Endodermal cell (in vitro differentiated cells): Measurements from ENCODE around the gene SGCE. TPM values are rescaled to one million over a fixed set of nuclear protein-coding genes. Genes with fewer than 3 reads are reported as not detected.

Experiments used
- DNase-seq: peaks from one replicate; pipeline ENCODE4 v3.0.0-alpha.2; 2017
- H3K27ac ChIP-seq: 2 replicates; pipeline ENCODE4 v1.5.1; 2013; ENCODE audit warnings: mild to moderate bottlenecking, low read depth, low read length, moderate library complexity
- H3K27me3 ChIP-seq: 2 replicates; pipeline ENCODE4 v1.6.1; 2013; ENCODE audit warnings: mild to moderate bottlenecking, low read length, moderate library complexity; ENCODE audit not compliant: insufficient read depth, control insufficient read depth, poor library complexity, severe bottlenecking
- H3K36me3 ChIP-seq: 2 replicates; pipeline ENCODE4 v1.7.0; 2013; ENCODE audit warnings: mild to moderate bottlenecking, low read length, moderate library complexity; ENCODE audit not compliant: control insufficient read depth, insufficient read depth
- H3K4me1 ChIP-seq: one replicate; pipeline ENCODE4 v1.7.0; 2013; ENCODE audit warnings: low read length; ENCODE audit not compliant: control insufficient read depth, insufficient read depth
- H3K4me3 ChIP-seq: 2 replicates; pipeline ENCODE4 v1.5.1; 2013; ENCODE audit warnings: mild to moderate bottlenecking, low read length, moderate library complexity
- H3K9ac ChIP-seq: 2 replicates; pipeline ENCODE4 v1.6.1; 2013; ENCODE audit warnings: mild to moderate bottlenecking, low read length, moderate library complexity; ENCODE audit not compliant: poor library complexity, severe bottlenecking; ENCODE audit errors: extremely low read depth
- H3K9me3 ChIP-seq: 2 replicates; pipeline ENCODE4 v1.6.1; 2013; ENCODE audit warnings: mild to moderate bottlenecking, low read length, moderate library complexity; ENCODE audit not compliant: control insufficient read depth
- H3K27ac Mint-ChIP-seq: 2 replicates; pipeline ENCODE4 v1.8.0; 2020; ENCODE audit warnings: mixed read lengths
- H3K27me3 Mint-ChIP-seq: 2 replicates; pipeline ENCODE4 v1.8.0; 2021; ENCODE audit warnings: mild to moderate bottlenecking, mixed read lengths; ENCODE audit not compliant: insufficient read depth
- H3K36me3 Mint-ChIP-seq: 2 replicates; pipeline ENCODE4 v1.8.0; 2020; ENCODE audit warnings: low read depth, mixed read lengths
- H3K4me1 Mint-ChIP-seq: 2 replicates; pipeline ENCODE4 v1.8.0; 2020; ENCODE audit warnings: mixed read lengths
- H3K4me3 Mint-ChIP-seq: 2 replicates; pipeline ENCODE4 v1.8.0; 2020; ENCODE audit warnings: mild to moderate bottlenecking, moderate library complexity, mixed read lengths
- H3K9me3 Mint-ChIP-seq: 2 replicates; pipeline ENCODE4 v1.8.0; 2020; ENCODE audit warnings: mild to moderate bottlenecking, mixed read lengths
- CTCF ChIP-seq: fragments of 200-600 bp; sonication (generic); conservative IDR thresholded peaks from 2 replicates; pipeline ENCODE4 v1.5.0; 2021; ENCODE audit warnings: antibody characterized with exemption, mild to moderate bottlenecking
- WGBS, 2 experiments: methylation state at CpG; one replicate each; pipeline versions ENCODE4 v1.1.5 to v1.1.7; 2013; ENCODE audit warnings: missing lambda C conversion rate in 2 of 2, mixed read lengths in 1 of 2; ENCODE audit not compliant: insufficient coverage in 1 of 2, insufficient read length in 1 of 2; 5-methylcytosine and 5-hydroxymethylcytosine counted together
- total RNA-seq, 2 donors: library from RNA; stranded (reverse); fragmentation: NEBNext Ultra II Directional in 1 of 2; extraction: Animal tissue kit (Norgen Biotek cat#: 25700) in 1 of 2; gene quantifications; 2 replicates in 1 of 2; 3 replicates in 1 of 2; pipeline ENCODE4 v1.2.1, GENCODE V29; 2021

The SGCE gene
- total RNA-seq, 2 donors from 2014 or later: 40.9 to 45.9 TPM

- DNase-seq: no peak
- H3K27ac Mint-ChIP-seq: no peak overlapping the region
- H3K9ac ChIP-seq: no peak overlapping the region
- peaks cover 43% of the 10 kb centered on the region for H3K36me3 Mint-ChIP-seq
- peaks cover 33% of the 10 kb centered on the region for H3K36me3 ChIP-seq
- H3K9me3 ChIP-seq: peaks cover 22% of the 10 kb centered on the region
- H3K4me1 ChIP-seq: no peaks in the 10 kb centered on the region
- no peak overlapping the region for H3K4me3 Mint-ChIP-seq
- WGBS, 2 experiments: 89 to 100% methylated on average over 1 to 2 of the region's 2 CpGs
- no peak overlapping the region for H3K4me3 ChIP-seq
- no peaks in the 10 kb centered on the region for H3K27me3 ChIP-seq
- H3K9me3 Mint-ChIP-seq: peaks cover 20% of the 10 kb centered on the region
- no peaks in the 10 kb centered on the region for H3K27me3 Mint-ChIP-seq
- no peak for TF ChIP-seq CTCF
- H3K27ac ChIP-seq: no peak overlapping the region
- peaks cover 3% of the 10 kb centered on the region for H3K4me1 Mint-ChIP-seq
These were observed 76.5 kb downstream of the SGCE start for GRCh38 chr7:94579470-94579869.

GRCh38 chr7:94578614-94579013 lies 77.3 kb downstream of the SGCE start:
- Mint-ChIP-seq H3K27me3 (no peaks in the 10 kb centered on the region), H3K4me1 (peaks cover 3% of the 10 kb centered on the region), H3K4me3 (no peak overlapping the region), H3K27ac (no peak overlapping the region), H3K9me3 (peaks cover 28% of the 10 kb centered on the region), H3K36me3 (peaks cover 52% of the 10 kb centered on the region)
- peaks cover 33% of the 10 kb centered on the region for H3K36me3 ChIP-seq
- no peaks in the 10 kb centered on the region for H3K27me3 ChIP-seq
- H3K9me3 ChIP-seq: peaks cover 29% of the 10 kb centered on the region
- no peaks in the 10 kb centered on the region for H3K4me1 ChIP-seq
- no peak for DNase-seq
- no peak for TF ChIP-seq CTCF
- H3K4me3 ChIP-seq: no peak overlapping the region
- H3K9ac ChIP-seq: no peak overlapping the region
- H3K27ac ChIP-seq: no peak overlapping the region

DNA sequence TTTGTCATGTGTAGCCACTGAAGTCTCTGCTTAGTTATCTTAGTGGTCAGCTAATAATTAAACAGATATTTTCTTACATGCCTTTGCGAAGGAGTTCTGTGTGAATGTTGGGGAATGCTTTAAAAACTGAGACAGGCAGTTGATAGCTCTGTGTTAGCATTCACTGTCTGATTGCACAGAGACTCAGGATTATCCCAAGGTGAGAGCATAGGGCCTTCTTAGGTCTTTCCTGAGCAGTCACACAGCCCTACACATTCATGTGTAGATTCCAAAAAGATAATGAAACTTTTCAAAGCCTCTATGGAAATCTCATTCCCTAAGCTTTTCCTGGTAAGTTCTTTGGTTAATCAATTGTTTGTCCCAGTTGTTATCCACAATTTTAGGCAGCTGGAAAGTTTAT lies 78.6 kb downstream of the SGCE start:
- Mint-ChIP-seq H3K4me1 (peaks cover 3% of the 10 kb centered on the region), H3K4me3 (no peak overlapping the region), H3K9me3 (peaks cover 38% of the 10 kb centered on the region), H3K36me3 (peaks cover 61% of the 10 kb centered on the region), H3K27me3 (no peaks in the 10 kb centered on the region), H3K27ac (no peak overlapping the region)
- Histone ChIP-seq H3K9ac (no peak overlapping the region), H3K9me3 (peaks cover 29% of the 10 kb centered on the region), H3K4me1 (no peaks in the 10 kb centered on the region), H3K36me3 (peaks cover 26% of the 10 kb centered on the region), H3K4me3 (no peak overlapping the region), H3K27me3 (no peaks in the 10 kb centered on the region), H3K27ac (no peak overlapping the region)
- WGBS, 2 experiments: 85% methylated on average over 1 of the region's 1 CpG; no CpG with 5 or more reads in 1 of the 2 experiments
- DNase-seq: no peak
- no peak for TF ChIP-seq CTCF
